HCT116 (cell line): ENCODE measurements around the gene ARHGAP18.

Experiments used
- ATF3 ChIP-seq: IDR thresholded peaks from 2 replicates; pipeline ENCODE4 v1.6.1; 2012
- CTCF ChIP-seq, 3 experiments: fragments of 200-600 bp in 1 of 3; sonication (generic) in 1 of 3; IDR thresholded peaks in 2 of 3; conservative IDR thresholded peaks in 1 of 3; 2 replicates each; pipeline ENCODE4 v1.5.1; 2012 to 2017; ENCODE audit warnings: low read depth in 2 of 3, low read length in 2 of 3, antibody characterized with exemption in 1 of 3, borderline replicate concordance in 1 of 3, control low read depth in 1 of 3, mild to moderate bottlenecking in 1 of 3, mixed read lengths in 1 of 3, mixed run types in 1 of 3, moderate library complexity in 1 of 3; ENCODE audit not compliant: insufficient read depth in 1 of 3
- ELF1 ChIP-seq: IDR thresholded peaks from 2 replicates; pipeline ENCODE4 v1.6.1; 2012; ENCODE audit warnings: low read depth, borderline replicate concordance
- EZH2 ChIP-seq: fragments of 200-600 bp; sonication (generic); IDR thresholded peaks from 2 replicates; pipeline ENCODE4 v1.6.1; 2017; ENCODE audit warnings: antibody characterized with exemption, mixed run types
- JUND ChIP-seq: IDR thresholded peaks from 2 replicates; pipeline ENCODE4 v1.6.1; 2012
- POLR2A ChIP-seq: IDR thresholded peaks from 2 replicates; pipeline ENCODE4 v1.7.0; 2011; ENCODE audit warnings: borderline replicate concordance; ENCODE audit not compliant: insufficient read depth, insufficient read length; ENCODE audit errors: extremely low read depth
- POLR2AphosphoS5 ChIP-seq: IDR thresholded peaks from 2 replicates; pipeline ENCODE4 v1.6.1; 2011; ENCODE audit warnings: mild to moderate bottlenecking, low read depth, low read length, moderate library complexity
- RAD21 ChIP-seq: IDR thresholded peaks from 2 replicates; pipeline ENCODE4 v1.6.1; 2012; ENCODE audit warnings: low read depth, mild to moderate bottlenecking
- REST ChIP-seq: IDR thresholded peaks from 2 replicates; pipeline ENCODE4 v1.6.1; 2012; ENCODE audit warnings: low read depth
- SP1 ChIP-seq: IDR thresholded peaks from 2 replicates; pipeline ENCODE4 v1.6.1; 2012; ENCODE audit warnings: low read depth
- SRF ChIP-seq: IDR thresholded peaks from 2 replicates; pipeline ENCODE4 v1.6.1; 2012; ENCODE audit warnings: low read depth
- ZBTB33 ChIP-seq: IDR thresholded peaks from 2 replicates; pipeline ENCODE4 v1.6.1; 2011; ENCODE audit warnings: mild to moderate bottlenecking, low read length, moderate library complexity; ENCODE audit not compliant: insufficient replicate concordance; ENCODE audit errors: extremely low read depth

- TF ChIP-seq CTCF (IDR thresholded peaks at IDR 0.05 in 2 of 3, conservative IDR thresholded peaks at IDR 0.05 in 1 of 3; ENCODE audit: borderline replicate concordance in 1 of 3, insufficient read depth in 1 of 3, low read depth in 2 of 3, low read length in 2 of 3) (no peak), ZBTB33 (no peak), POLR2AphosphoS5 (no peak), POLR2A (no peak), ELF1 (no peak), RAD21 (no peak), SP1 (no peak), ATF3 (no peak), SRF (no peak), EZH2 (no peak), JUND (no peak), REST (no peak)
Observed at GRCh38 chr6:129634411-129635230, 75.4 kb downstream of the ARHGAP18 start.
